Heart left ventricle (tissue), 16 donors: ENCODE results near the gene PHLDB3. TPM values are rescaled to one million over a fixed set of nuclear protein-coding genes. Genes with fewer than 3 reads are reported as not detected.

Source experiments
- ATAC-seq, 4 donors: fragments of 200-7000 bp; cut with Tn5 transposase; one replicate each; pipeline ENCODE4 v1.9.1; 2020 to 2022; ENCODE audit warnings: moderate library complexity in 4 of 4, mild to moderate bottlenecking in 3 of 4, moderate number of reproducible peaks in 1 of 4
- DNase-seq, 5 donors: peaks; one replicate each; pipeline ENCODE4 v3.0.0-alpha.2; 2020
- H3K27ac ChIP-seq, 12 donors: fragments of 200-600 bp; sonication (generic) in 4 of 12; one replicate each; pipeline versions ENCODE4 v1.5.0 to v1.8.0; 2016 to 2022; ENCODE audit warnings: mild to moderate bottlenecking in 2 of 12
- H3K27me3 ChIP-seq, 9 donors: fragments of 200-600 bp; sonication (generic) in 2 of 9; one replicate each; pipeline versions ENCODE4 v1.5.1 to v1.8.0; 2016 to 2022; ENCODE audit warnings: mild to moderate bottlenecking in 3 of 9
- H3K36me3 ChIP-seq, 9 donors: fragments of 200-600 bp; sonication (generic) in 2 of 9; one replicate each; pipeline versions ENCODE4 v1.5.0 to v1.8.0; 2018 to 2022; ENCODE audit warnings: mild to moderate bottlenecking in 2 of 9
- H3K4me1 ChIP-seq, 12 donors: fragments of 200-600 bp; sonication (generic) in 4 of 12; one replicate each; pipeline versions ENCODE4 v1.5.0 to v1.8.0; 2016 to 2022; ENCODE audit warnings: mild to moderate bottlenecking in 3 of 12
- H3K4me3 ChIP-seq, 12 donors: fragments of 200-600 bp; sonication (generic) in 4 of 12; one replicate each; pipeline versions ENCODE4 v1.5.0 to v1.8.0; 2017 to 2022; ENCODE audit warnings: mild to moderate bottlenecking in 9 of 12, moderate library complexity in 4 of 12
- H3K9me3 ChIP-seq, 12 donors: fragments of 200-600 bp; sonication (generic) in 4 of 12; one replicate each; pipeline versions ENCODE4 v1.5.0 to v1.8.0; 2016 to 2022; ENCODE audit warnings: mild to moderate bottlenecking in 1 of 12
- POLR2A ChIP-seq, 2 donors: fragments of 450-650 bp; IDR thresholded peaks; one replicate each; pipeline ENCODE4 v1.6.1; 2017; ENCODE audit warnings: antibody characterized with exemption in 2 of 2, mild to moderate bottlenecking in 2 of 2, moderate library complexity in 2 of 2
- WGBS, 4 donors: extraction: QIAGEN DNeasy Blood & Tissue Kit in 2 of 4; methylation state at CpG; one replicate each; pipeline versions ENCODE4 v1.1.5 to v1.1.7; 2013 to 2018; 5-methylcytosine and 5-hydroxymethylcytosine counted together
- intact Hi-C, 10 donors: fragments of 100-400 bp; cut with DNase I; formaldehyde crosslinking; loops; one replicate each; pipeline versions ENCODE4 v1.11.1 to v1.14.2; 2022
- polyA plus RNA-seq, 2 donors: library from polyadenylated mRNA; stranded (reverse); fragments of 200-250 nt; gene quantifications; one replicate each; pipeline ENCODE4 v1.2.3, GENCODE V29; 2013
- total RNA-seq, 9 donors: library from RNA; depleted of rRNA in 2 of 9; stranded (reverse); fragments of >200 nt in 2 of 9; fragmentation: NEBNext Ultra II Directional in 3 of 9; extraction: Animal tissue kit (Norgen Biotek cat#: 25700) in 3 of 9; gene quantifications; one replicate each; pipeline versions ENCODE4 v1.1.0 to v1.2.4, GENCODE V29; 2016 to 2023
- TF ChIP-seq, protein P1 (sequence below), 12 donors: fragments of 200-600 bp; sonication (generic) in 4 of 12; IDR thresholded peaks; one replicate each; pipeline versions ENCODE4 v1.5.0 to v1.8.0; 2018 to 2022; ENCODE audit warnings: antibody characterized with exemption in 12 of 12, mild to moderate bottlenecking in 5 of 12
- donor health status: ischemic (EF 13 %, LVEDD 7.1; RV severe dilation, severe dysfunction).
- donor health status: healthy with polysubstance abuse.
- donor health status: DM: no; HTN: yes; CAD: no.
- donor health status: DM: no; HTN: no; CAD: no.
- donor health status: ischemic (EF 25% LVEDD 6.9; RV normal size, moderate dysfunction).
- donor health status: ischemic (EF 25% LVEDD 5.7; RV mildly dilated, moderate dysfunction).
- donor health status: healthy.
- donor health status: DM: yes; HTN: yes; CAD: no.
- donor health status: ischemic (EF 35%, LVEDD 5.7; RV mildly dilated, moderate dysfunction).
- donor health status: nonischemic (EF 11% LVEDD 7.7; RV severe dilation, severe dysfunction).
- donor health status: DM: yes; HTN: yes; CAD: no.
- donor health status: PGD.
- donor health status: ischemic (EF 29% LVEDD 5.4; RV normal size, mild dysfunction).
- donor health status: nonischemic (EF 23%, LVEDD 6.1; RV moderate dilation, normal function).

PHLDB3 gene
- total and polyA plus RNA-seq, 11 donors = 2.4 to 11.6 (median 5.7) TPM

- Histone ChIP-seq H3K4me1 (no peaks in the 10 kb centered on the region), H3K27ac (no peak overlapping the region), H3K9me3 (no peaks in the 10 kb centered on the region), H3K4me3 (no peak overlapping the region), H3K27me3 (no peaks in the 10 kb centered on the region), H3K36me3 (peaks cover 0 to 9% (median 0%) of the 10 kb centered on the region in 9 donors)
- ATAC-seq = no peak
- no peak for TF ChIP-seq POLR2A (IDR thresholded peaks at IDR 0.05)
- TF ChIP-seq, protein P1, sequence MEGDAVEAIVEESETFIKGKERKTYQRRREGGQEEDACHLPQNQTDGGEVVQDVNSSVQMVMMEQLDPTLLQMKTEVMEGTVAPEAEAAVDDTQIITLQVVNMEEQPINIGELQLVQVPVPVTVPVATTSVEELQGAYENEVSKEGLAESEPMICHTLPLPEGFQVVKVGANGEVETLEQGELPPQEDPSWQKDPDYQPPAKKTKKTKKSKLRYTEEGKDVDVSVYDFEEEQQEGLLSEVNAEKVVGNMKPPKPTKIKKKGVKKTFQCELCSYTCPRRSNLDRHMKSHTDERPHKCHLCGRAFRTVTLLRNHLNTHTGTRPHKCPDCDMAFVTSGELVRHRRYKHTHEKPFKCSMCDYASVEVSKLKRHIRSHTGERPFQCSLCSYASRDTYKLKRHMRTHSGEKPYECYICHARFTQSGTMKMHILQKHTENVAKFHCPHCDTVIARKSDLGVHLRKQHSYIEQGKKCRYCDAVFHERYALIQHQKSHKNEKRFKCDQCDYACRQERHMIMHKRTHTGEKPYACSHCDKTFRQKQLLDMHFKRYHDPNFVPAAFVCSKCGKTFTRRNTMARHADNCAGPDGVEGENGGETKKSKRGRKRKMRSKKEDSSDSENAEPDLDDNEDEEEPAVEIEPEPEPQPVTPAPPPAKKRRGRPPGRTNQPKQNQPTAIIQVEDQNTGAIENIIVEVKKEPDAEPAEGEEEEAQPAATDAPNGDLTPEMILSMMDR (IDR thresholded peaks at IDR 0.05) = no peak
- WGBS, 4 donors = 75 to 84% (median 81%) methylated on average over 6 of the region's 6 CpGs
- intact Hi-C loops = no loop called here
- no peak for DNase-seq
Observed at GRCh38 chr19:43481701-43482100, 22.8 kb downstream of the PHLDB3 start.

- 93 to 98% (median 95%) methylated on average over 3 of the region's 3 CpGs for WGBS, 4 donors
- no peak overlapping the region for H3K4me3 ChIP-seq
- DNase-seq (no peak), ATAC-seq (no peak)
- H3K4me1 ChIP-seq = peaks cover 0 to 4% (median 2%) of the 10 kb centered on the region in 12 donors
- no peak overlapping the region for H3K27ac ChIP-seq
- no peaks in the 10 kb centered on the region for H3K9me3 ChIP-seq
- TF ChIP-seq, protein P1 (IDR thresholded peaks at IDR 0.05) = no peak
- no peak for TF ChIP-seq POLR2A (IDR thresholded peaks at IDR 0.05)
- intact Hi-C loops = no loop called here
- no peaks in the 10 kb centered on the region for H3K27me3 ChIP-seq
- peaks cover 0 to 9% (median 0%) of the 10 kb centered on the region in 9 donors for H3K36me3 ChIP-seq
Observed at GRCh38 chr19:43480574-43480973, 24.0 kb downstream of the PHLDB3 start.

GRCh38 chr19:43479961-43480561 lies 24.5 kb downstream of the PHLDB3 start:
- ATAC-seq = no peak
- H3K36me3 ChIP-seq = peaks cover 0 to 9% (median 0%) of the 10 kb centered on the region in 9 donors
- intact Hi-C loops = no loop called here
- no peak overlapping the region for H3K27ac ChIP-seq
- no peaks in the 10 kb centered on the region for H3K9me3 ChIP-seq
- no peak for TF ChIP-seq POLR2A (IDR thresholded peaks at IDR 0.05)
- TF ChIP-seq, protein P1 (IDR thresholded peaks at IDR 0.05) = no peak
- H3K4me1 ChIP-seq = peaks cover 0 to 9% (median 5%) of the 10 kb centered on the region in 12 donors
- WGBS, 4 donors = 91 to 98% (median 96%) methylated on average over 4 of the region's 4 CpGs
- no peaks in the 10 kb centered on the region for H3K27me3 ChIP-seq
- H3K4me3 ChIP-seq = no peak overlapping the region
- DNase-seq = no peak

DNA sequence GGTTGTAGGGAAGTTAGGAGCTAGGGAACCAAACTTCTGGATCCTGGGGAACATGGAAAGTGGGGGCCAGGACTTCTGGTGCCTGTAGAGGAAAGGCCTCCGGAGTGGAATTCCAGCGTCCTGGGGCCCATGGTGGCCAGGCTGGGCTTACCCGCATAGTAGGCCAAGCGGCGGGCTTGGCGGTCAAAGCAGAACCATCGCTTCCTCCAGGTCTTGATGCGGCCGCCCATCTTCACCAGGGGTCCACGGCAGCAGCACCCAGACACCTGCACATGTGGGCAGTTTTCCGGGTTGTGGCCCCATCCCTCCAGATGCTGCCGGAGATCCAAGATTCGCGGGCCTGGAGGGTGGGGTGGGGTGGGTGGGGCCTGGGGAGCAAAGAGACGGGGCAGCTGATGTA lies 25.3 kb downstream of the PHLDB3 start:
- WGBS, 4 donors = 92 to 95% (median 93%) methylated on average over 15 of the region's 15 CpGs
- Histone ChIP-seq H3K27ac (no peak overlapping the region), H3K4me1 (peaks cover 0 to 18% (median 11%) of the 10 kb centered on the region in 12 donors), H3K27me3 (no peaks in the 10 kb centered on the region), H3K36me3 (peaks cover 0 to 9% (median 0%) of the 10 kb centered on the region in 9 donors), H3K9me3 (no peaks in the 10 kb centered on the region), H3K4me3 (no peak overlapping the region)
- intact Hi-C loops = no loop called here
- TF ChIP-seq POLR2A (IDR thresholded peaks at IDR 0.05) = no peak
- TF ChIP-seq, protein P1 (IDR thresholded peaks at IDR 0.05) = no peak
- ATAC-seq (no peak), DNase-seq (no peak)
